Upper lobe of left lung (tissue), 6 donors: ENCODE measurements around the gene HTR5A. TPM values are rescaled to one million over a fixed set of nuclear protein-coding genes. Genes with fewer than 3 reads are reported as not detected.

Experiments
- ATAC-seq, 2 donors: fragments of 200-7000 bp; cut with Tn5 transposase; one replicate each; pipeline ENCODE4 v1.9.1; 2022; ENCODE audit warnings: mild to moderate bottlenecking in 2 of 2, moderate library complexity in 2 of 2; ENCODE audit not compliant: low FRiP score in 2 of 2
- DNase-seq, 2 donors: peaks; one replicate each; pipeline ENCODE4 v3.0.0-alpha.2; 2019 to 2020
- H3K27ac ChIP-seq, 4 donors: fragments of 200-600 bp; sonication (generic); one replicate each; pipeline ENCODE4 v1.5.1; 2016 to 2019
- H3K27me3 ChIP-seq, 4 donors: fragments of 200-600 bp; sonication (generic); one replicate each; pipeline ENCODE4 v1.5.1; 2017 to 2019
- H3K36me3 ChIP-seq, 4 donors: fragments of 200-600 bp; sonication (generic); one replicate each; pipeline ENCODE4 v1.5.1; 2016 to 2019
- H3K4me1 ChIP-seq, 4 donors: fragments of 200-600 bp; sonication (generic); one replicate each; pipeline ENCODE4 v1.5.1; 2018 to 2019
- H3K4me3 ChIP-seq, 4 donors: fragments of 200-600 bp; sonication (generic); one replicate each; pipeline ENCODE4 v1.5.1; 2017 to 2019; ENCODE audit warnings: mild to moderate bottlenecking in 2 of 4, moderate library complexity in 1 of 4
- H3K9me3 ChIP-seq, 4 donors: fragments of 200-600 bp; sonication (generic); one replicate each; pipeline ENCODE4 v1.5.1; 2018 to 2019
- CTCF ChIP-seq, 6 experiments: fragments of 450-650 bp in 4 of 6; fragments of 200-600 bp in 2 of 6; sonication (generic) in 2 of 6; IDR thresholded peaks; one replicate each; pipeline ENCODE4 v1.5.1; 2016 to 2019; ENCODE audit warnings: antibody characterized with exemption in 6 of 6
- EP300 ChIP-seq, 4 donors: sonication (generic); formaldehyde crosslinking; IDR thresholded peaks; one replicate each; pipeline ENCODE4 v1.5.1; 2017; ENCODE audit warnings: antibody characterized with exemption in 4 of 4, control low read depth in 2 of 4
- POLR2A ChIP-seq, 4 donors: fragments of 450-650 bp; IDR thresholded peaks; one replicate each; pipeline ENCODE4 v1.5.1; 2016 to 2017; ENCODE audit warnings: antibody characterized with exemption in 4 of 4, mild to moderate bottlenecking in 2 of 4
- POLR2AphosphoS5 ChIP-seq, 2 donors: sonication (generic); formaldehyde crosslinking; IDR thresholded peaks; one replicate each; pipeline ENCODE4 v1.5.1; 2017; ENCODE audit warnings: antibody characterized with exemption in 2 of 2
- WGBS, 2 donors: methylation state at CpG; one replicate each; pipeline ENCODE4 v1.1.5; 2017 to 2018; 5-methylcytosine and 5-hydroxymethylcytosine counted together
- total RNA-seq, 6 donors: library from RNA; depleted of rRNA in 4 of 6; stranded (reverse); fragments of >200 nt in 4 of 6; gene quantifications; one replicate each; pipeline versions ENCODE4 v1.1.0 to v1.2.1, GENCODE V29; 2016 to 2021
- donor health status: DM: no; HTN: no; CAD: no; lungs with moderate emphysema.
- donor health status: DM: no; HTN: yes; CAD: no; lungs with severe emphysema.

HTR5A gene
- total RNA-seq, 6 donors from 2014 or later = not detected

DNA sequence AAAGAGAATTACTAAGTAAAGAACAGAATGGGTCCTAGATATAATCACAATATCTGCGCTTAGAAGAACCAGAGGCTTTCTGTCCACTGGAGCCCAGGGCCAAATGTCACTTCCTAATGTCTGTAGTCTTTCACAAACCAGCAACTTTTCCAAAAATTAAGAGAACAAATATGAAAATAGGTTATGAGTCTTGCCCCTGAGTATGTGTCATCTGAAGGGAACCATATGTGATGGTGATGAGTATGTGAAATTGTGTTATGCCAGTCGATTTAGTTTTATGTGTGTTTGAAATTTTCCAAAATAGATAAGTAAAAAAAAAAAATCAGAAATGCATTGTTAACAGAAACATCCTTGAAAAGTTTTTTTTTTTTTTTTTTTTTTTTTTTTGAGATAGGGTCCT is 15.4 kb upstream of the HTR5A start:
- ATAC-seq = no peak
- H3K9me3 ChIP-seq = no peaks in the 10 kb centered on the region
- no peak for TF ChIP-seq EP300 (IDR thresholded peaks at IDR 0.05)
- TF ChIP-seq POLR2AphosphoS5 (IDR thresholded peaks at IDR 0.05) = peak in 1 of 2 donors; percentile 38
- no peaks in the 10 kb centered on the region for H3K36me3 ChIP-seq
- H3K27ac ChIP-seq = no peak overlapping the region
- no peaks in the 10 kb centered on the region for H3K27me3 ChIP-seq
- DNase-seq = no peak
- H3K4me1 ChIP-seq = no peaks in the 10 kb centered on the region
- H3K4me3 ChIP-seq = no peak overlapping the region
- WGBS, 2 donors = 67 to 72% methylated on average over 2 of the region's 2 CpGs

DNA sequence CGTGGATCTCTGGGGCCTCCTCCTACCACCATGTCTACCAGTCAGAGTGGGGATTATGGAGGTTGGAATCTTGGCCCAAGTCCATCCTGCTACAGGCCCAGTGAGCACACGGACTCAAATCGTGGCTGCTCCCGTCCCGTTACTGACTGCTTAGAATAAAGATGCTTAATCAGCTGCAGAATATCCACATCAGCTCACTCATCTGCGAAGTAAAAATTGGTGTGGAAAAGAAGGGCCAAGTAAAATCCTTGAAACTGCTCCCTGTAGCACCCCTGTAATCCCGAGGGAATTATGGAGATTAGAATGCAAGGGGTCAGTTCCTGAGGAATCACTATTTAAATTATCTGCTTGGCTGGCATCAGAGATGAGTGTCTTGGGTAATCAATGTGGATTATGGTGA is 13.0 kb upstream of the HTR5A start:
- Histone ChIP-seq H3K27me3 (no peaks in the 10 kb centered on the region), H3K4me3 (no peak overlapping the region), H3K36me3 (no peaks in the 10 kb centered on the region), H3K4me1 (peaks cover 0 to 1% (median 0%) of the 10 kb centered on the region in 4 donors), H3K9me3 (no peaks in the 10 kb centered on the region), H3K27ac (no peak overlapping the region)
- DNase-seq (no peak), ATAC-seq (no peak)
- 69 to 74% methylated on average over 7 of the region's 7 CpGs for WGBS, 2 donors
- TF ChIP-seq POLR2A (IDR thresholded peaks at IDR 0.05) (no peak), POLR2AphosphoS5 (IDR thresholded peaks at IDR 0.05) (no peak), CTCF (IDR thresholded peaks at IDR 0.05) (no peak), EP300 (IDR thresholded peaks at IDR 0.05) (no peak)

GRCh38 chr7:155058896-155059295 is 11.2 kb upstream of the HTR5A start:
- H3K4me1 ChIP-seq = peaks cover 0 to 2% (median 0%) of the 10 kb centered on the region in 4 donors
- no peaks in the 10 kb centered on the region for H3K36me3 ChIP-seq
- no peaks in the 10 kb centered on the region for H3K9me3 ChIP-seq
- no peak for TF ChIP-seq POLR2AphosphoS5 (IDR thresholded peaks at IDR 0.05)
- TF ChIP-seq CTCF (IDR thresholded peaks at IDR 0.05) = no peak
- no peak for TF ChIP-seq POLR2A (IDR thresholded peaks at IDR 0.05)
- TF ChIP-seq EP300 (IDR thresholded peaks at IDR 0.05) = no peak
- DNase-seq (no peak), ATAC-seq (no peak)
- H3K27ac ChIP-seq = no peak overlapping the region
- no peaks in the 10 kb centered on the region for H3K27me3 ChIP-seq
- no peak overlapping the region for H3K4me3 ChIP-seq
- WGBS, 2 donors = 73 to 79% methylated on average over 4 of the region's 4 CpGs

- no peak overlapping the region for H3K4me3 ChIP-seq
- no peak for ATAC-seq
- no peak overlapping the region for H3K27ac ChIP-seq
- no peaks in the 10 kb centered on the region for H3K27me3 ChIP-seq
- H3K36me3 ChIP-seq = no peaks in the 10 kb centered on the region
- DNase-seq = no peak
- 52 to 68% methylated on average over 5 of the region's 5 CpGs for WGBS, 2 donors
- TF ChIP-seq POLR2A (IDR thresholded peaks at IDR 0.05) (no peak), EP300 (IDR thresholded peaks at IDR 0.05) (no peak), CTCF (IDR thresholded peaks at IDR 0.05) (no peak), POLR2AphosphoS5 (IDR thresholded peaks at IDR 0.05) (no peak)
- no peaks in the 10 kb centered on the region for H3K9me3 ChIP-seq
- H3K4me1 ChIP-seq = peaks cover 0 to 2% (median 0%) of the 10 kb centered on the region in 4 donors
Measured at GRCh38 chr7:155059703-155060102, 10.4 kb upstream of the HTR5A start.

DNA sequence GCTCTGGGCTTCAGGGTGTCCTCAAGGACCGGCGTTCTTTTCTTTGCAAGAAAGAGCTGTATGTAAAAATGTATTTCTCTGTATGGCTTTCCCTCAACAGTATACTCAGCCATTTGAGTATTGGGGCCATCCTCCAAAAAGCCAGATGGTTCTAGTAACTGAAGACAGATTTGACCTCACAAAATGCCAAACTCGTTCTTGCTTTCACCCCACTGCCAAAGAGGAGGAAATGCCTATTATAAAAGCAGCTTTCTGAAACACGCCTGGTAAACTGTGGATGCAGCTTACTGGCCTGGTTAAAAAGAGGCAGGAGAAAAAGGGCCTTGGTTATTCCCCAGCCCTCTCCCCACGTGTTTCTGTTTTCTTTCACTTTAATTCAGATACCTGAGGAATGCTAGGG is 7.7 kb upstream of the HTR5A start:
- Histone ChIP-seq H3K27me3 (no peaks in the 10 kb centered on the region), H3K36me3 (no peaks in the 10 kb centered on the region), H3K4me3 (no peak overlapping the region), H3K4me1 (peaks cover 0 to 2% (median 0%) of the 10 kb centered on the region in 4 donors), H3K9me3 (no peaks in the 10 kb centered on the region), H3K27ac (no peak overlapping the region)
- TF ChIP-seq CTCF (IDR thresholded peaks at IDR 0.05) (no peak), POLR2A (IDR thresholded peaks at IDR 0.05) (no peak), EP300 (IDR thresholded peaks at IDR 0.05) (no peak), POLR2AphosphoS5 (IDR thresholded peaks at IDR 0.05) (no peak)
- 40% methylated on average over 5 of the region's 5 CpGs for WGBS, 2 donors
- no peak for ATAC-seq
- DNase-seq = no peak
